HG03196 (cell line): ENCODE results near the gene PLPP6.
"Not testable (repeated sequence)": the region's sequence is repeated elsewhere in the genome, so short reads cannot be mapped to it uniquely, and the experiment has no call there.

Experiments used
- ATAC-seq: cut with Tn5 transposase; IDR thresholded peaks from one replicate; pipeline ENCODE4 v1.9.1; 2021; ENCODE audit not compliant: unreplicated experiment

The PLPP6 gene

DNA sequence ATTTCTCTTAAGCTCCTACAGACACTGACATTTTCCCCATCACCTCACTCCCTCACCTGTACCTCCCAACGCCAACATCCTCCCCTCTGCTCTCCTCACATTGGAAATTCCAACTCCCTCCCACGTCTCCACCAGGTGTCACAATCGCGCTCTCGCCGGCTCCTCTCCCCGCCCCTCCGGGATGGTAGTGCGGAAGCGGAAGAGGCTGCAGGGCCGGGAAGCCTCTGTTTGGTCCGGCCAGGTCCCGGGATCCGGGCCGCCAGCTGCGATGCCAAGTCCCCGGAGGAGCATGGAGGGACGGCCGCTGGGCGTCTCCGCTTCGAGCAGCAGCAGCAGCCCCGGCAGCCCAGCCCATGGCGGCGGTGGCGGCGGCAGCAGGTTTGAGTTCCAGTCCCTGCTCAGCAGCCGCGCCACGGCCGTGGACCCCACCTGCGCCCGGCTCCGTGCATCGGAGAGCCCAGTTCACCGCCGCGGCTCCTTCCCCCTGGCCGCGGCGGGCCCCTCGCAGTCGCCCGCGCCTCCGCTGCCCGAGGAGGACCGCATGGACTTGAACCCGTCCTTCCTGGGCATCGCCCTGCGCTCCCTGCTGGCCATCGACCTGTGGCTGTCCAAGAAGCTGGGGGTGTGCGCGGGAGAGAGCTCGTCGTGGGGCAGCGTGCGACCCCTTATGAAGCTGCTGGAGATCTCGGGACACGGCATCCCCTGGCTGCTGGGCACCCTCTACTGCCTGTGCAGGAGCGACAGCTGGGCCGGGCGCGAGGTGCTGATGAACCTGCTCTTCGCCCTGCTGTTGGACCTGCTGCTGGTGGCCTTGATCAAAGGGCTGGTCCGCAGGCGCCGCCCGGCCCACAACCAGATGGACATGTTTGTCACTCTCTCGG is at the start of gene PLPP6:
Gene PLPP6, plus strand, starts transcription at position 187 of the 881 bp plus-strand sequence. Its CDS starts 82 bp downstream, at position 269.
- peak; percentile 87 for ATAC-seq

DNA sequence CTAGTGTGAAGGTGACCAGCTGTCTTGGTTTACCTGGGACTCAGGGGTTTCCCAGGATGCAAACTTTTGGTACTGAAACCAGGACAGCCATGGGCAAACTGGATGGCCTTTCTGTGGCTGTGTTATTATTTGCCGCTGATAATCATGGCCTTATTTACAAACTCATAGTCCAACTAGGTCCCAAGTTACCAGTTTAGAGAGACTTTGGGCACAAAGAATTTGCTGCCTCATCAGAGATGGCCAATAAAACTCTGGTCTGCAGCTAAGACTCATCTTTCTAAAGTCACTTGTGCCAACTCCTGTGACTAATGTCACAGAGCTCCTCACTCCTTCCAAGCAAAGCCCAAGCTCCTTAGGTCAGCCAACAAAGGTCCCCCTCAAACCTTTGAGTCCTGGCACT is 47.5 kb upstream of the PLPP6 start:
- ATAC-seq, result no peak

- ATAC-seq, result no peak
These were observed 46.8 kb upstream of the PLPP6 start for GRCh38 chr9:4615251-4615650.

- ATAC-seq, result no peak
These were observed 46.3 kb upstream of the PLPP6 start for GRCh38 chr9:4615778-4616177.

GRCh38 chr9:4617752-4618151 is 44.3 kb upstream of the PLPP6 start:
- ATAC-seq, result no peak

GRCh38 chr9:4618700-4619099 is 43.4 kb upstream of the PLPP6 start:
- no peak for ATAC-seq

- no peak for ATAC-seq
These were observed 41.9 kb upstream of the PLPP6 start for GRCh38 chr9:4620057-4620765.

- no peak for ATAC-seq
These were observed 41.1 kb upstream of the PLPP6 start for GRCh38 chr9:4620881-4621555.

GRCh38 chr9:4622016-4622415 is 40.1 kb upstream of the PLPP6 start:
- no peak for ATAC-seq

DNA sequence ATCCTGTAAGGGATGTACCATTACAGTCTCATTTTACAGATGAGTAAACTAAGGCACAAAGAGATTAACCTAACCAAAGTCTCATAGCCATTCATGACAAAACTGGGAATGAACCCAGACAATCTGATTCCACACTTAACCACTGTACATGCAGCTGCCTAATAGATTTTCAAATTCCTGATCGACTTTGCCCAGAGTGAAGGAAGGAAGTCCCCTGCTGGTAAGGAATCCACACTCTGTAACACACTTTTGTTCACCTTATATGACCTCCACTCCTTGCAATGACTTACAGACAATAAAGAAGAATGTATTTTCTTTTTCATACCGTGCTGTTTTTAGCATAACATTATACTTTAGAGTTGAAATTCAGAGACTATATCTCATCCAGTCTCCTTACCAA is 31.3 kb upstream of the PLPP6 start:
- ATAC-seq, result no peak

DNA sequence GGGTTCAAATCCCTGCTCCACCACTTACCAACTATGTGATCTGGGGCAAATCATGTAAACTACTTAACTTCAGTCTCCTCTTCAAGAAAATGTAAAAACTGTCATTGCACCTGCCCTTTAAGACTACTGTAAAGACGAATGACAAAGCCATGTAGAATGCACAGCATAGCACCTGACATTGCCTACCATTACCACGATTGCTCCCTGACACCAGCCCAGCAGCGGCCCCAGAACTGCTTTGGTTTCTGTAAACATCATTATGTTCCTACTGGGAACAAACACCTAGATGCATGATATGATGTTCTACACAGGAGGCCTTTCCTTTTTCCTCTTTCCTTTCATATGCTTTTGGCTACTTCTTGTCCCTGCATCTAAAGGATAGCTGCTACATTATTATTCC is 23.1 kb upstream of the PLPP6 start:
- ATAC-seq, result no peak

GRCh38 chr9:4639420-4639819 is 22.7 kb upstream of the PLPP6 start:
- no peak for ATAC-seq

- no peak for ATAC-seq
These were observed 22.1 kb upstream of the PLPP6 start for GRCh38 chr9:4640027-4640426.

DNA sequence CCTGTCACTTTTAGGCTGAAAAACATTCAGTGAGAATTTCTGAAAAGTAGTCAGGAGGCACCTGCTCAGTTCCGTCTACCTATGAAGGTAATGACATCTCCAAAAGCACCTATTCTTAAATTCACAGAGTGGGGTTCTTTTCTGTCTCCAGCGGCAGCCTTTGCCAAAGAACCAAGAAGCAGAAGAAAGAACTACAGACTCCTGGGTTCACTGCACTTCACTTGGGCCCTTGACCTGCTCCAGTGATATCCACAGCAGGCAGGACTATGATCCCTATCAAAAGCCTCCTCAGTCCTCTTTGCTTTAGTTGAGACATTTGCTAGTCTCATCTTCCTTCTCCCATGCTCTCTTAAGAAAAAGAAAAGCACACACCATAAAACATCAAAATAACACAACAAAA is 19.7 kb upstream of the PLPP6 start:
- no peak for ATAC-seq

GRCh38 chr9:4654084-4654483 is 8.0 kb upstream of the PLPP6 start:
- ATAC-seq, result no peak

GRCh38 chr9:4654538-4654937 is 7.6 kb upstream of the PLPP6 start:
- no peak for ATAC-seq

GRCh38 chr9:4656196-4656595 is 5.9 kb upstream of the PLPP6 start:
- ATAC-seq, result not testable (repeated sequence)

DNA sequence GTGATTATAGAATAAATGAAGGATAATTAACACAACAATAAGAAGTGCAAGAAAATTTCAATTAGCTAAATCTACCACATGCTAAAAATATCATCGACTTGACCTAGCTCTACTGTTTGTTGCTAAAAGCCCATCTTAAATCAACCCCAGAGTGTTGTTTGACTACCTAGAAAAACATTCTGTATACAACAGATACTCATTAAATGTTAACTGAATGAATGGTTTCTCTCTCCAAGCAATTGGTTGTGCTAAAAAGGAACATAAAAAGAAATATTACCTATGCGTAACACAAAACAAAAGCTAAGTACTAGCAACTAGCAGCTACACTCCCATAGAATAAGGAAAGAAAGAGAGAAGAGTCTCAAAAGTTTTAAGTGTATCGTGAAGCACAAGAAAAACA is 5.5 kb upstream of the PLPP6 start:
- ATAC-seq, result no peak

DNA sequence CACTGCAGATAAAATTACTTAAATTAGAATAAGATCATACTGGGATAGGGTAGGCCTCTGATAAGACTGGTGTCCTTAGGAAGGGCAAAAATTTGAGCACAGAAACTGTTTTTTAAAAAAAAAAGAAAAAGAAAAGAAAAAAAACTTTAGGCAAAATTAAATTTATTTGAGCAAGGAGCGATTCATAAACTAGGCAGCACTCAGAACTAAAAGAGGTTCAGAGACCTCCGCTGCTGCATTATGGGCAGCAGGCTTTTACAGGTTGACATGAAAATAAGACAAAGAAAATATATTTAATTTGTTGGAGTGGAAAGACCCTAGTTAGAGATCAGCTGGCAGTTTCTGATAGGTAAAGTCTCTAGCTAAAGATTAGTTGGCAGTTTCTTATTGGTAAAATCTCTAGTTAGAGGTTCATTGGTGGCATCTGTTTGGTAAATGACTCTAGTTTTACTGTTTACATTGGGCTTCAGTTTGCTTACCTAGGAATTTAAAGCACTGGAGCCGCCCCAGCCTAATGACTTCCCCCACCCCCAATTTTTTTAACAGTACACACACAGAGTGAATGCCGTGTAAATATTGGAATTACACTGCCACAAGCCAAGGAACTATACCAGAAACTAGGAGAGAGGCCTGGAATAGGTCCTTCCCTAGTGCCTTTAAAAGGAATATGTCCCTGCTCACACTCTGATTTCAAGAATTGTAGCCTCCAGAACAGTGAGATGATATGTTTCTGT is 4.5 kb upstream of the PLPP6 start:
- no peak for ATAC-seq

GRCh38 chr9:4660665-4661064 is 1.4 kb upstream of the PLPP6 start:
- ATAC-seq, result not testable (repeated sequence)

DNA sequence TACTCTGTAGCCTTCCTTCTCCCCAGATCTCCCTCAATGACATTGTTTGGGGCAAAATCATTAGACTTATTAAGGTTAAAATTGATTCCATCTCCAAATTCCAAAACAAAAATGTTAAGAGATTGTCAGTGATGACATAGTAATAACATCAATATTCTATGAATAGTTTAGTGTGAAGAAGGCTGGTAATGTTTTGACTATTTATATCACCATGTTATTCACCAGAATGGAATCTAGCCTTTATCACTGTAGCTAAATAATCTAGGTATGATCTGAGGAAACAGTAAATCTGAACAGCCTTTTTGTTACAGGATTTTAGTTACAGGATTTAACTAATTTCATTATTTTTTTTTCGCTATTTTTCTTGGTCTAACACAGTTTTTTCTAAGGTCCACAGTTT is 929 bp upstream of the PLPP6 start:
- no peak for ATAC-seq
